MM.1S (cell line): Measurements from ENCODE around the gene TRIM72.

Experiments used
- CTCF ChIP-seq: fragments of 300-600 bp; sonication (generic); IDR thresholded peaks from 2 replicates; pipeline ENCODE4 v1.5.1; 2016; ENCODE audit warnings: antibody characterized with exemption, low read length, mixed read lengths
- EZH2phosphoT487 ChIP-seq: fragments of 300-600 bp; sonication (generic); IDR thresholded peaks from 2 replicates; pipeline ENCODE4 v1.6.1; 2018; ENCODE audit warnings: antibody characterized with exemption, low read length

- TF ChIP-seq CTCF (no peak), EZH2phosphoT487 (no peak)
Observed at GRCh38 chr16:31198207-31198882, 15.6 kb upstream of the TRIM72 start.
